DMS114 treated with DMSO at 0.1 percent for 48 hours (cell line): ENCODE measurements around the gene ARAP2.
"Not testable (repeated sequence)": the region's sequence is repeated elsewhere in the genome, so short reads cannot be mapped to it uniquely, and the experiment has no call there.

ENCODE experiments used
- DNase-seq: peaks from one replicate; lab custom pipeline; 2025; ENCODE audit not compliant: unreplicated experiment; lab: John Stamatoyannopoulos, UW

Gene ARAP2

GRCh38 chr4:36183665-36184393 lies 60.5 kb downstream of the ARAP2 start:
- DNase-seq: no peak

DNA sequence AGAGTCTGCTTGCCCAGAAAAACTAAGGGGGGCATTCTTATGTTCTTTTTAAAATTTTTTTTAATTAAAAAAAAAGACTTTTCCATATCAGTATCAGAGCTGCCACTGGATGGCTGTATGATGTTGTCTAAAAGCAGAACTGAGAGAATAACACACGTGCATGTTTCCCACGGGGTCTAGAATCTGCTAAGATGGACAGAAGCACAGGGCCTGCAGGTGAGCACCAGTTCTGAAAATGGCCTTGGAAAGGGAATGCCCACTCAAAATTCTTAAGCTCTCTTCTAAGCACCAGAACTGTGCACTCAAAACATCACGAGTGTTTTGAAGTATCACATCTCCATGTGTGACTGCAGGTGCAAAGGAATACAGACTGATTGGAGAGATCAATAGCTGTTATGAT lies 61.1 kb downstream of the ARAP2 start:
- DNase-seq: no peak

GRCh38 chr4:36182315-36182714 lies 62.0 kb downstream of the ARAP2 start:
- not testable (repeated sequence) for DNase-seq

DNA sequence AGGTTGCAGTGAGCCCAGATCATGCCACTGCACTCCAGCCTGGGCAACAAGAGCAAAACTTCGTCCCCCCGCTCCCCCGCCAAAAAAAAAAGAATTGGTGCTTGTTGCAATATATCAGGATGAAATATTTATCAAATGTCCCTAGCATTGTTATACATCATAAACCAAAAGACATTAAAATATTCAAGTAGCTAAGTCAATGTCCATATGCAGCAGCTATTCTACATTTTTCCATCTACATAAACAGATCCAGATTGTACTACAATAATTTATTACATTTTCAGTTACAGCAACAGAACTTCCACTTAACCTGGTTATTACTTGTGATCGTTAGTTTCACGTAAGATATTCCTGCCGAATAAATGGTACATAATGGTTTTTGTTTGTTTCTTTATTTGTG lies 64.1 kb downstream of the ARAP2 start:
- DNase-seq: no peak

DNA sequence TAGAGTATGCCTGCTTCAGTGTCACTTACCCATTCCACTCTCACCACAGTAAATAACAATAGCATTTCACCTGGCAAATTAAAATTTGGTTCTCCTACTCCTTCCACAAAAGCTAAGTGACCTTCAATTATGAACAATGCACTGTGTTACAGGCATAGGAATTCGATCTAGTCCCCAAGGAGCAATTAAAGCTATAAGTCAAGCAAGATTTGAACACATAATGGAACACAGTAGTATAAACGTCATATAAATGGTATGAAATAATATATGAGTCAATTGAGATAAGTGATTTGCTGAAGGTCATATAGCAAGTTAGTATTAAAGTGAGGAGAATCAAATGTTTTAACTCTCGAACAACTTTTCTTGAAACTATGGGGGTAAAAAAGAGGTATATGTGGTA lies 65.8 kb downstream of the ARAP2 start:
- no peak for DNase-seq

GRCh38 chr4:36177946-36178345 lies 66.4 kb downstream of the ARAP2 start:
- no peak for DNase-seq

DNA sequence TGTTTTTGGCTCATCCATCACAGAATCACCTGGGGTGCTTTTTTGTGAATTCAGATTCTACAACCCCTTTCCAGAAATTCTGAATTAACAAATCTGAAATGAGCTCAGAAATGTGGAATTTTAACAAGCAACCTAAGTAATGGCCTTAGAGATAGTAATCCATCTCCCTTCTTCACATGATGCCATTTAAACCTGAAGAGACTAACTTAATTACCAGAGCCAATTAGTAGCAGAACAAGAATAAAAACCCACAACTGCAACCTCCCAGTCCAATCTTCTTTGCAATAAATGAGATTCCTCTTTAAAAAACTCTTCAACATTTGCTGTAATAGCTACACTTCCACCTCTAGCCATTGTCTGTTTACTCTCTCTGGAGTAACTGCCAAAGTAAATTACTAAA lies 69.7 kb downstream of the ARAP2 start:
- no peak for DNase-seq

GRCh38 chr4:36173905-36174304 lies 70.4 kb downstream of the ARAP2 start:
- DNase-seq: no peak

- no peak for DNase-seq
These were observed 71.7 kb downstream of the ARAP2 start for GRCh38 chr4:36172656-36173055.

- no peak for DNase-seq
These were observed 76.0 kb downstream of the ARAP2 start for GRCh38 chr4:36168127-36168878.

- no peak for DNase-seq
These were observed 78.7 kb downstream of the ARAP2 start for GRCh38 chr4:36165631-36166005.

DNA sequence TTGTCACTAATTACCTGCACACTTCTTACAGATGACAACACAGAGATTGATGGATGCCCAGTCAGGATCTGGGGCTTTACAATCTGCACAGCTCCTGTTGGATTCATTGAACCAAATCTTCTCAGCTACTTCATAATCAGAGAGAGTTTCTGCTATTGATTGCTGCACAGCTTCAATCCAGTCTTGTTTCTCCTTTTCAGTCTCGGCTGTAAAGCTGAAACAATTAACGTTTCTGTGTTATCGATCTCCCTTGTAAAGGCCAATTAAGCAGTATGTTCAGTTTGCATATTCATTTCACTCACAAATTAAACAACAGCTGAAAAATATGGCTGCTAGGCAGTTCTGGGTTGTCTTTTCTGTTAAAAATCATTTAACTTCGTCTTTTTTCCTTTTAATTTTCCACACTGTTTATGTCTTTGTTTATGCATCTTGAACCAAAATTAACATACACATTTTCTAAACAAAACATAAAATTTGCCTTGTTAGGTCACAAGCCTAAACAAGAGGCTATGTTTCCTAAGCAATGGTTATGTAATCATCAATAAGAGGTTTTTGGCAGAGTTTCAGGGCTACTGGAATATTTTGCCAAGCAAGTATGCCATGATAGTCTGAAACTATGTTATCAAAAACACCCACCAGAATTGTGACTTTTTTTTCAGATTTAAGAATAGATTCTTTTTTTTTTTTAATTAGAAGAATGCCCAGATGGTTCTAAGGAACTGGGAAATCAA lies 79.2 kb downstream of the ARAP2 start:
- DNase-seq: no peak

DNA sequence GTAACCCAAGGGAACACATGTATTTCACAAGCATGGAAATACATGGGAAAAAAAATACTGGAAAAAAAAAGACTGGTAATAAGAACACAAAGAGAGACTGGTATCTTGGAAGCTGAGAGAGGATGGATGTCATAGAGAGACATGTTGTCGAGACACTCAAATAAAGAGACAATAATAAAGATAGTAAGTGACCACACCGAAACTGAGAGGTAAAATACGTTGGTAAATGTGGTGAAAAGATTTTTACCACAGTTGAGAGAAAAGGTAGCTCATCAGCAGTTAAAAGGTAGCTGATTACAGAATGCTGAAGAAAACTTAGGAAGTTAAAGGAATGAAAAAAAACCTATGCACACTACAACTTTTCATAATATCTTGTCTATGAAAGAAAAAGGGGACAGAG lies 81.1 kb downstream of the ARAP2 start:
- no peak for DNase-seq

DNA sequence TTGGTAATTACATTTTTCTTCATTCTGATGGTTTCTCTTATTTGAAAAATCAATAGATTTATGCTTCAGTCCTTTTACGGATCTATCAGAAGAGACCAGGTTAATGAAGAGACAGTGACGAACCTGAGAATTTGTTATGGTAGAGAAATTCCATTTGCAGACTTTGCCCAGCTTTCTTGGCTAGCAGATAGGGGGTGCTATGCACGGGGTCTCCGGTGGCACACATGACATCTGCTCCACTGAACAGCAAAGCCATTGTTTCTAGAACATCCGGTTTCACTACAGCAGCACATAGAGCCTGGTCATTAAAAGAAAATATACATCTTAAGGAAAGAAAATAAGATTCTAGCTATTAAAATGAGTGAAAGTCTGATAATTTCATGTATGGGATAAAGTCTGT lies 85.1 kb downstream of the ARAP2 start:
- DNase-seq: no peak

DNA sequence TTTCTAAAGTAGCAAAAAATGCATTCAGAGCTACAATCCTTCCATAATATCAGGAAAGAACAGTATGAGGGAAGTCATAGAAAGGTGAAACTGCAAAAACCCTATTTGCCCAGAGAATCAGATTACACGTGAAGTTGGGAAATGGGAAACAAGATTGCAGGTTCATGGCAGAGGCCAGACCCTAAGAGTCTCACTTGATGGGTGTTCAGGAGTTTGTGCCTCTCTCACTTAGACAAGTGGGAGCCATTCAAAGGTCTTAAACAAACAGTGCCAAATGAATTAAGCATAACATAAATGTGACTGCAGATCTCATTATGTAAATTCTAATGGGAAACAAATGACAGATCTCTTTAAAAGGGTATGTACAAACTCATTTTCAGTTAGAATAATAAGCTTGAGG lies 91.6 kb downstream of the ARAP2 start:
- DNase-seq: no peak

- DNase-seq: no peak
These were observed 101.8 kb downstream of the ARAP2 start for GRCh38 chr4:36142504-36142903.

GRCh38 chr4:36141186-36141585 lies 103.1 kb downstream of the ARAP2 start:
- no peak for DNase-seq

GRCh38 chr4:36140421-36140820 lies 103.9 kb downstream of the ARAP2 start:
- DNase-seq: no peak

DNA sequence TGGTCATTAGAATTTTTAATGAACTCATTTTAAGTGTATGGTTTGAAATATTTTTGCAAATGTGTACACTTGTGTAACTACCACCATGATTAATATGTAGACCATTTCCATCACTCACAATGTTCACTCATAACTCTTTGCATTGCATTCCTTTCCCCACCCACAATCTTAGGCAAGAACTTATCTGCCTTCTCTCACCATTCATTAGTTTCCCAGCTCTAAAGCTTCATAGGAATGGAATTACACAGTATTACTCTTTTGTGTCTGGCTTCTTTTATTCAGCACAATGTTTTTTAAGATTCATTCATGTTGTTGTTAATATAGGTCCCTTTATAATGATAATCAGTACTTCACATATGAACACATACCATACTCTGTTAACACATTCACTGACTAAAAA lies 106.1 kb downstream of the ARAP2 start:
- no peak for DNase-seq

DNA sequence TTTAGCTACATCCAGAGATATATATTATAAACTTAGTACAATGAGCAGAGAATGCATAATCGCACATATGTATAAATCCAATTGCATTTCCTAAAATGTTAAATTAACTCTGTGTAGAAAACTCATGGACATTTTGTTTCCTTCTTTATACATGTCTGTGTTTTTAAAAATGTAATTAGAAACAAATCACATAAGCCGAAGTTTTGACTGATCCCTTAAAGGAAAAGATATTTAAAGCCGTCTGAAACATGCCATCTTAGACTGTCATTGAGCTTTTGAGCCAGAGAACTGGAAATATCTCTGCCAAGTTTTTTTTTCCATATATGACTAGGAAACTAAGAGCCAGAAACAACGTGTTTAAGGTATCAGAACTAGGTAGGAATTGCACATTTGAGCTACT lies 107.0 kb downstream of the ARAP2 start:
- DNase-seq: no peak

DNA sequence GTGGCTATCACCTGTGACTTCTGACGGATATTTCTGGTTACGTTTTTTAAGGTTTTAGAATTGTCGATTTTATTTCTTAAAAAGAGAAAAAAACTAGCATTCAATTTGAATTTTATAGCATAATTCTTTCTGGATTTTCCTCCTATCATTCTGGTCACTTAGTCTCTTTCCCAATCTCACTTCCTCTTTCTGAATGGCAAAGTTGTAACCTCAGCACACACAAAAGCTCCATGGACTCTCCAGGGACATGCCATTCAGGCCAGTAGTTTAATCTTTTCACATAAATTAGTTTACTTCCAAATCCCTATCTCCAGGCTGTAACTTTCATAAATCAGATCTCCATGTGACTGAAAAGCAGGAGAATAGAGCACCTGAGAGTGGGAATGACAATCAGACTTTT lies 110.7 kb downstream of the ARAP2 start:
- no peak for DNase-seq

DNA sequence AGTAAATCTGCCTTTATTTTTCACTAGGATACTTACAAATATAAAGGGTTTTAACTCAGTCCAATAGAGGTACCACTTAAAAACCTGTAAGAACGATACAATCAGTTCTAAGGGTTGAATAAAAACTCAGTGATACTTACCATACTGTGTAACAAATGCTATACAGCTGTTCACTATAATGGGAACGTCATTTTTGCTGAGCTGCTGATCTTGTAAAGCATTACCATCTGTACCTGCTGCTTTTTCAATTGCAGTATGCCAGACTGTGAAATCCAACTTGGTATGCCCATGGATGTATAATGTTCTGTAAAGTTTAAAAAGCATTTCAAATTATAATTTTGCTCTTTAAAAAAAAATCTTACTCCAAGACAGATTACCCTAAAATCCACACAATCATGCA lies 111.2 kb downstream of the ARAP2 start:
- no peak for DNase-seq
